B cell (primary cell): ENCODE data around the gene HSPB6. TPM values are rescaled to one million over a fixed set of nuclear protein-coding genes. Genes with fewer than 3 reads are reported as not detected.

Experiments
- ATAC-seq: fragments of 200-7000 bp; cut with Tn5 transposase; one replicate; pipeline ENCODE4 v1.10.0; 2021; ENCODE audit warnings: low read depth, mild to moderate bottlenecking, moderate number of reproducible peaks, moderate library complexity
- CTCF ChIA-PET: fragments of 350-600 bp; sonication (Branson Sonifier 250); formaldehyde crosslinking; loops from one replicate; lab custom pipeline; 2021; ENCODE audit warnings: antibody characterized with exemption, inconsistent platforms; lab: Charles Lee
- POLR2A ChIA-PET: fragments of 350-600 bp; sonication (Branson Sonifier 250); formaldehyde crosslinking; loops from one replicate; lab custom pipeline; 2021; ENCODE audit warnings: antibody characterized with exemption; lab: Charles Lee
- DNase-seq: peaks from one replicate; pipeline ENCODE4 v3.0.0; 2013
- H2AFZ ChIP-seq: 2 replicates; pipeline ENCODE4 v1.6.1; 2012; ENCODE audit warnings: mild to moderate bottlenecking, low read depth, low read length; ENCODE audit not compliant: insufficient read depth, poor library complexity, severe bottlenecking
- H3K27ac ChIP-seq, 2 donors: 1 replicate in 1 of 2; 2 replicates in 1 of 2; pipeline ENCODE4 v1.5.1; 2012 to 2013; ENCODE audit warnings: low read length in 2 of 2, mild to moderate bottlenecking in 2 of 2, moderate library complexity in 1 of 2
- H3K27me3 ChIP-seq, 4 experiments: fragments of 200-600 bp in 1 of 4; sonication (generic) in 1 of 4; replicated peaks in 1 of 4; 1 replicate in 2 of 4; 2 replicates in 2 of 4; pipeline versions ENCODE4 v1.6.1 to v1.7.0; 2013 to 2016; ENCODE audit warnings: low read length in 3 of 4, mild to moderate bottlenecking in 2 of 4, mixed read lengths in 1 of 4, moderate library complexity in 1 of 4; ENCODE audit not compliant: insufficient read depth in 4 of 4, control insufficient read depth in 3 of 4; ENCODE audit errors: control extremely low read depth in 1 of 4
- H3K36me3 ChIP-seq, 2 experiments: replicated peaks in 1 of 2; 1 replicate in 1 of 2; 2 replicates in 1 of 2; pipeline versions ENCODE4 v1.6.1 to v1.7.1; 2013; ENCODE audit warnings: low read length in 1 of 2; ENCODE audit not compliant: insufficient read depth in 2 of 2, control insufficient read depth in 1 of 2; ENCODE audit errors: control extremely low read depth in 1 of 2, extremely low read depth in 1 of 2
- H3K4me1 ChIP-seq, 2 donors: fragments of 200-600 bp in 1 of 2; sonication (generic) in 1 of 2; 1 replicate in 1 of 2; 2 replicates in 1 of 2; pipeline versions ENCODE4 v1.5.1 to v1.6.1; 2013 to 2017; ENCODE audit warnings: low read length in 2 of 2; ENCODE audit not compliant: control insufficient read depth in 2 of 2, insufficient read depth in 2 of 2
- H3K4me2 ChIP-seq: replicated peaks from 2 replicates; pipeline ENCODE3; 2012; ENCODE audit warnings: mild to moderate bottlenecking, low read depth, low read length; ENCODE audit not compliant: poor library complexity, severe bottlenecking
- H3K4me3 ChIP-seq, 5 experiments: fragments of 200-600 bp in 1 of 5; sonication (generic) in 1 of 5; 1 replicate in 3 of 5; 2 replicates in 2 of 5; pipeline versions ENCODE4 v1.5.1 to v1.7.0; 2011 to 2016; ENCODE audit warnings: low read length in 4 of 5, mild to moderate bottlenecking in 4 of 5, low read depth in 2 of 5, control low read depth in 1 of 5, moderate library complexity in 1 of 5; ENCODE audit not compliant: insufficient read depth in 1 of 5; ENCODE audit errors: control extremely low read depth in 1 of 5, extremely low read depth in 1 of 5
- H3K79me2 ChIP-seq: fragments of 200-600 bp; sonication (generic); one replicate; pipeline ENCODE4 v1.6.0; 2016; ENCODE audit warnings: low read length; ENCODE audit not compliant: control insufficient read depth, insufficient read depth
- H3K9ac ChIP-seq: fragments of 200-600 bp; sonication (generic); 2 replicates; pipeline ENCODE4 v1.6.1; 2017; ENCODE audit warnings: mild to moderate bottlenecking, low read length, moderate library complexity
- H3K9me3 ChIP-seq, 3 donors: one replicate each; pipeline versions ENCODE4 v1.6.1 to v1.7.1; 2013; ENCODE audit warnings: low read length in 2 of 3; ENCODE audit not compliant: control insufficient read depth in 2 of 3, insufficient read depth in 1 of 3; ENCODE audit errors: control extremely low read depth in 1 of 3
- H4K20me1 ChIP-seq: 2 replicates; pipeline ENCODE4 v1.6.0; 2012; ENCODE audit warnings: mild to moderate bottlenecking, low read length; ENCODE audit not compliant: insufficient read depth, control insufficient read depth, poor library complexity, severe bottlenecking
- H3K27ac Mint-ChIP-seq: one replicate; pipeline ENCODE4 v1.8.0; 2021; ENCODE audit warnings: mixed read lengths
- H3K27me3 Mint-ChIP-seq: one replicate; pipeline ENCODE4 v1.8.0; 2021; ENCODE audit warnings: mixed read lengths
- H3K4me1 Mint-ChIP-seq: one replicate; pipeline ENCODE4 v1.8.0; 2021; ENCODE audit warnings: mixed read lengths
- H3K4me3 Mint-ChIP-seq: one replicate; pipeline ENCODE4 v1.8.0; 2021; ENCODE audit warnings: mixed read lengths
- H3K9me3 Mint-ChIP-seq: one replicate; pipeline ENCODE4 v1.8.0; 2022; ENCODE audit warnings: mixed read lengths; ENCODE audit not compliant: insufficient read depth
- CTCF ChIP-seq: fragments of 200-600 bp; IDR thresholded peaks from one replicate; pipeline ENCODE4 v1.8.0; 2022; ENCODE audit warnings: antibody characterized with exemption, mild to moderate bottlenecking
- EZH2 ChIP-seq: IDR thresholded peaks from 2 replicates; pipeline ENCODE4 v1.6.1; 2012; ENCODE audit warnings: borderline replicate concordance, low read depth, mild to moderate bottlenecking, moderate library complexity, low read length; ENCODE audit not compliant: insufficient read depth, poor library complexity, severe bottlenecking
- WGBS: methylation state at CpG from one replicate; pipeline ENCODE4 v1.1.5; 2013; ENCODE audit warnings: missing lambda C conversion rate; ENCODE audit not compliant: insufficient coverage; 5-methylcytosine and 5-hydroxymethylcytosine counted together
- intact Hi-C: fragments of 100-400 bp; cut with micrococcal nuclease; formaldehyde crosslinking; loops from one replicate; pipeline ENCODE4 v1.10.0; 2022
- polyA plus RNA-seq: library from polyadenylated mRNA; depleted of rRNA; stranded (reverse); fragments of >200 nt; gene quantifications from 2 replicates; pipeline ENCODE4 v1.2.3, GENCODE V29; 2012
- total RNA-seq, 2 donors: library from RNA; stranded (reverse); fragments of 120-200 nt in 1 of 2; gene quantifications; 1 replicate in 1 of 2; 2 replicates in 1 of 2; pipeline versions ENCODE4 v1.2.3 to v1.2.4, GENCODE V29; 2013 to 2022

Gene HSPB6
- total and polyA plus RNA-seq, 2 donors (not counting 1 experiment from before 2014, with no cell fraction given) = not detected

GRCh38 chr19:35744430-35745327 is 12.2 kb downstream of the HSPB6 start:
- peak overlapping the region; percentile 93 for H3K9ac ChIP-seq
- no peaks in the 10 kb centered on the region for H3K27me3 ChIP-seq
- H3K9me3 ChIP-seq = no peaks in the 10 kb centered on the region
- Mint-ChIP-seq H3K9me3 (no peaks in the 10 kb centered on the region), H3K4me1 (peaks cover 64% of the 10 kb centered on the region), H3K27me3 (no peaks in the 10 kb centered on the region), H3K27ac (peak overlapping the region; percentile 98), H3K4me3 (peak overlapping the region; percentile 94)
- CTCF ChIA-PET = interaction anchor here (0.6 to 2.3 kb wide), 6 partner anchors 25 to 158 kb away, joined by 3 to 6 read pairs (median 4); no protein-coding TSS in a partner anchor
- peak; percentile 54 for ATAC-seq
- no peak for TF ChIP-seq CTCF
- no peak for TF ChIP-seq EZH2
- H3K4me1 ChIP-seq = peaks cover 41 to 69% of the 10 kb centered on the region in 2 donors
- peak overlapping the region; percentile 66 to 93 (median 91) for H3K4me3 ChIP-seq
- H3K27ac ChIP-seq = peak overlapping the region; percentile 98
- WGBS = under 1% methylated on average over 36 of the region's 41 CpGs
- H2AFZ ChIP-seq = peak overlapping the region; percentile 77
- peaks cover 70% of the 10 kb centered on the region for H3K79me2 ChIP-seq
- H3K36me3 ChIP-seq = peaks cover 0 to under 1% of the 10 kb centered on the region in 2 experiments
- H4K20me1 ChIP-seq = peaks cover 7% of the 10 kb centered on the region
- DNase-seq = peak; percentile 96
- POLR2A ChIA-PET = interaction anchor here (0.5 to 2.3 kb wide), 11 partner anchors 12 to 534 kb away, joined by 3 to 17 read pairs (median 3); partner anchors contain the start of genes ALKBH6, COX6B1, HSPB6 and KMT2B
- intact Hi-C loops = loop anchor here (1.0 to 10.0 kb wide), 5 partner anchors 27 to 470 kb away; partner anchors contain the start of genes ALKBH6, ARHGAP33, HCST and ZNF146
- peak overlapping the region; percentile 87 for H3K4me2 ChIP-seq
